PFSK-1 (cell line): Measurements from ENCODE around the gene PCDHGA12.

Experiments
- POLR2AphosphoS5 ChIP-seq: IDR thresholded peaks from 2 replicates; pipeline ENCODE4 v1.6.1; 2012; ENCODE audit warnings: low read depth, mild to moderate bottlenecking, control low read depth, low read length, moderate library complexity
- REST ChIP-seq, 2 experiments: IDR thresholded peaks; 2 replicates each; pipeline versions ENCODE4 v1.6.1 to v1.8.0; 2011 to 2012; ENCODE audit warnings: low read depth in 2 of 2, low read length in 2 of 2, control low read depth in 1 of 2, inconsistent platforms in 1 of 2, mild to moderate bottlenecking in 1 of 2, moderate library complexity in 1 of 2; ENCODE audit not compliant: insufficient read depth in 1 of 2

- TF ChIP-seq POLR2AphosphoS5 (no peak), REST (IDR thresholded peaks at IDR 0.05; ENCODE audit: insufficient read depth in 1 of 2, low read depth in 2 of 2, low read length in 2 of 2) (no peak)
These were observed 2.4 kb upstream of the PCDHGA12 start for GRCh38 chr5:141427783-141428426.
